GM12892 (cell line): ENCODE measurements around the gene VAPB.
"Not testable (repeated sequence)": the region's sequence is repeated elsewhere in the genome, so short reads cannot be mapped to it uniquely, and the experiment has no call there.

ENCODE experiments used
- DNase-seq: peaks from one replicate; pipeline ENCODE4 v3.0.0; 2011; ENCODE audit not compliant: insufficient read length
- FAIRE-seq: peaks from 2 replicates; lab custom pipeline; 2011; peaks lifted over from hg19 to GRCh38; lab: Jason Lieb, UNC
- POLR2A ChIP-seq: IDR thresholded peaks from 2 replicates; pipeline ENCODE4 v1.6.1; 2011; ENCODE audit warnings: low read depth, low read length, control low read depth
- POLR2AphosphoS5 ChIP-seq: IDR thresholded peaks from 2 replicates; pipeline ENCODE4 v1.6.1; 2011; ENCODE audit warnings: low read depth, low read length, control low read depth
- TAF1 ChIP-seq: IDR thresholded peaks from 2 replicates; pipeline ENCODE4 v1.6.1; 2011; ENCODE audit warnings: low read depth, mild to moderate bottlenecking, control low read depth, low read length, borderline replicate concordance

Gene VAPB

GRCh38 chr20:58366866-58367265 is 22.2 kb upstream of the VAPB start:
- TF ChIP-seq POLR2A, result no peak
- no peak for TF ChIP-seq POLR2AphosphoS5
- no peak for TF ChIP-seq TAF1
- DNase-seq (no peak), FAIRE-seq (no peak)

- no peak for TF ChIP-seq POLR2A
- no peak for TF ChIP-seq TAF1
- no peak for TF ChIP-seq POLR2AphosphoS5
- FAIRE-seq, result no peak
- no peak for DNase-seq
These were observed 16.2 kb upstream of the VAPB start for GRCh38 chr20:58372806-58373205.

GRCh38 chr20:58373296-58373695 is 15.7 kb upstream of the VAPB start:
- FAIRE-seq, DNase-seq: not testable (repeated sequence)

GRCh38 chr20:58374027-58374850 is 14.8 kb upstream of the VAPB start:
- DNase-seq, result no peak
- TF ChIP-seq POLR2AphosphoS5, result no peak
- TF ChIP-seq TAF1, result no peak
- no peak for TF ChIP-seq POLR2A
- FAIRE-seq, result no peak

- TF ChIP-seq POLR2A, result no peak
- TF ChIP-seq POLR2AphosphoS5, result no peak
- no peak for TF ChIP-seq TAF1
- DNase-seq (no peak), FAIRE-seq (no peak)
These were observed 13.9 kb upstream of the VAPB start for GRCh38 chr20:58374906-58375758.

- TF ChIP-seq POLR2A (no peak), TAF1 (no peak), POLR2AphosphoS5 (no peak)
- DNase-seq, result no peak
- no peak for FAIRE-seq
These were observed 13.2 kb upstream of the VAPB start for GRCh38 chr20:58375759-58376352.

GRCh38 chr20:58377017-58377416 is 12.0 kb upstream of the VAPB start:
- no peak for TF ChIP-seq TAF1
- TF ChIP-seq POLR2AphosphoS5, result no peak
- TF ChIP-seq POLR2A, result no peak
- DNase-seq (no peak), FAIRE-seq (no peak)

GRCh38 chr20:58377766-58378401 is 11.1 kb upstream of the VAPB start:
- no peak for DNase-seq
- no peak for FAIRE-seq
- TF ChIP-seq POLR2AphosphoS5 (no peak), TAF1 (no peak), POLR2A (no peak)

- TF ChIP-seq POLR2AphosphoS5 (no peak), TAF1 (no peak), POLR2A (no peak)
- no peak for FAIRE-seq
- DNase-seq, result no peak
These were observed 10.3 kb upstream of the VAPB start for GRCh38 chr20:58378704-58379103.

GRCh38 chr20:58381627-58382026 is 7.4 kb upstream of the VAPB start:
- DNase-seq (no peak), FAIRE-seq (no peak)
- TF ChIP-seq POLR2AphosphoS5 (no peak), POLR2A (no peak), TAF1 (no peak)

- no peak for TF ChIP-seq POLR2A
- TF ChIP-seq TAF1, result no peak
- TF ChIP-seq POLR2AphosphoS5, result no peak
- DNase-seq, result no peak
- FAIRE-seq, result no peak
These were observed 6.9 kb upstream of the VAPB start for GRCh38 chr20:58382096-58382495.

GRCh38 chr20:58384821-58385220 is 4.2 kb upstream of the VAPB start:
- TF ChIP-seq POLR2A, result no peak
- no peak for TF ChIP-seq TAF1
- TF ChIP-seq POLR2AphosphoS5, result no peak
- FAIRE-seq (no peak), DNase-seq (no peak)
